H9 (cell line): ENCODE measurements around the gene ZBTB16. TPM values are rescaled to one million over a fixed set of nuclear protein-coding genes. Genes with fewer than 3 reads are reported as not detected.

Experiments used
- DNase-seq: peaks from one replicate; pipeline ENCODE4 v3.0.0-alpha.2; 2017
- H2AFZ ChIP-seq: one replicate; pipeline ENCODE4 v1.6.1; 2013; ENCODE audit warnings: mild to moderate bottlenecking, low read length, control low read depth, moderate library complexity
- H2AK5ac ChIP-seq: 2 replicates; pipeline ENCODE4 v1.6.1; 2013; ENCODE audit warnings: low read length, control low read depth, mixed read lengths; ENCODE audit not compliant: insufficient read length
- H2BK120ac ChIP-seq: one replicate; pipeline ENCODE4 v1.6.1; 2013; ENCODE audit warnings: low read depth, mild to moderate bottlenecking, low read length, control low read depth, inconsistent platforms; ENCODE audit not compliant: poor library complexity, severe bottlenecking
- H2BK12ac ChIP-seq: 2 replicates; pipeline ENCODE4 v1.6.1; 2013; ENCODE audit warnings: low read length, control low read depth, mixed read lengths, low read depth; ENCODE audit not compliant: insufficient read length
- H2BK15ac ChIP-seq: 2 replicates; pipeline ENCODE4 v1.6.1; 2013; ENCODE audit warnings: low read depth, low read length, control low read depth
- H2BK20ac ChIP-seq: one replicate; pipeline ENCODE4 v1.6.1; 2013; ENCODE audit warnings: low read depth, mild to moderate bottlenecking, low read length, control low read depth, inconsistent platforms; ENCODE audit not compliant: poor library complexity, severe bottlenecking
- H2BK5ac ChIP-seq: 2 replicates; pipeline ENCODE4 v1.6.1; 2013; ENCODE audit warnings: low read length, control low read depth, mixed read lengths; ENCODE audit not compliant: insufficient read length
- H3K14ac ChIP-seq: 2 replicates; pipeline ENCODE4 v1.6.1; 2013; ENCODE audit warnings: low read length, control low read depth; ENCODE audit not compliant: insufficient read depth
- H3K18ac ChIP-seq: 2 replicates; pipeline ENCODE4 v1.6.1; 2013; ENCODE audit warnings: low read depth, mild to moderate bottlenecking, mixed read lengths, low read length, control low read depth; ENCODE audit not compliant: insufficient read length
- H3K23ac ChIP-seq: 2 replicates; pipeline ENCODE4 v1.6.1; 2013; ENCODE audit warnings: low read length, control low read depth, mixed read lengths, low read depth; ENCODE audit not compliant: insufficient read length
- H3K23me2 ChIP-seq: 2 replicates; pipeline ENCODE4 v1.6.1; 2013; ENCODE audit warnings: low read depth, mild to moderate bottlenecking, mixed read lengths, low read length, control low read depth; ENCODE audit not compliant: insufficient read length, poor library complexity, severe bottlenecking
- H3K27ac ChIP-seq: 2 replicates; pipeline ENCODE4 v1.5.1; 2013; ENCODE audit warnings: low read length, control low read depth, mixed read lengths, low read depth; ENCODE audit not compliant: insufficient read length
- H3K27me3 ChIP-seq: 2 replicates; pipeline ENCODE4 v1.6.1; 2013; ENCODE audit warnings: low read length, control low read depth, inconsistent platforms; ENCODE audit not compliant: insufficient read depth
- H3K4ac ChIP-seq: 2 replicates; pipeline ENCODE4 v1.6.1; 2013; ENCODE audit warnings: low read depth, mild to moderate bottlenecking, control low read depth, inconsistent platforms, low read length, moderate library complexity
- H3K4me1 ChIP-seq: 2 replicates; pipeline ENCODE4 v1.6.1; 2013; ENCODE audit warnings: low read length, control low read depth, inconsistent platforms; ENCODE audit not compliant: insufficient read depth
- H3K4me2 ChIP-seq: 2 replicates; pipeline ENCODE4 v1.6.1; 2013; ENCODE audit warnings: low read length, control low read depth, mixed read lengths; ENCODE audit not compliant: insufficient read length, insufficient read depth
- H3K56ac ChIP-seq: 2 replicates; pipeline ENCODE4 v1.6.1; 2013; ENCODE audit warnings: low read depth, mild to moderate bottlenecking, mixed read lengths, low read length, control low read depth; ENCODE audit not compliant: insufficient read length
- H3K79me1 ChIP-seq: 2 replicates; pipeline ENCODE4 v1.6.1; 2013; ENCODE audit warnings: low read depth, mild to moderate bottlenecking, moderate library complexity, low read length, control low read depth, inconsistent platforms; ENCODE audit not compliant: insufficient read depth, poor library complexity, severe bottlenecking
- H3K79me2 ChIP-seq: 2 replicates; pipeline ENCODE4 v1.6.1; 2013; ENCODE audit warnings: low read length, control low read depth, inconsistent platforms; ENCODE audit not compliant: insufficient read depth
- H3K9ac ChIP-seq: 2 replicates; pipeline ENCODE4 v1.6.1; 2013; ENCODE audit warnings: low read length, control low read depth, mixed read lengths; ENCODE audit not compliant: insufficient read length; ENCODE audit errors: extremely low read depth
- H3K9me3 ChIP-seq: one replicate; pipeline ENCODE4 v1.6.1; 2013; ENCODE audit warnings: low read depth, low read length, inconsistent platforms; ENCODE audit not compliant: control insufficient read depth
- H3T11ph ChIP-seq: one replicate; pipeline ENCODE4 v1.6.1; 2013; ENCODE audit warnings: mild to moderate bottlenecking, low read length, control low read depth, inconsistent platforms
- H4K20me1 ChIP-seq: one replicate; pipeline ENCODE4 v1.6.1; 2013; ENCODE audit not compliant: control insufficient read depth, insufficient read length, insufficient read depth
- H4K5ac ChIP-seq: 2 replicates; pipeline ENCODE4 v1.6.1; 2013; ENCODE audit warnings: low read depth, mild to moderate bottlenecking, mixed read lengths, low read length, control low read depth; ENCODE audit not compliant: insufficient read length
- H4K8ac ChIP-seq: replicated peaks from 2 replicates; pipeline ENCODE4 v1.6.1; 2013; ENCODE audit warnings: low read length, control low read depth, mixed read lengths, low read depth; ENCODE audit not compliant: insufficient read length
- H4K91ac ChIP-seq: 2 replicates; pipeline ENCODE4 v1.6.1; 2013; ENCODE audit warnings: low read depth, mild to moderate bottlenecking, moderate library complexity, mixed read lengths, low read length, control low read depth; ENCODE audit not compliant: insufficient read length
- H3K27ac Mint-ChIP-seq, 3 experiments: 2 replicates in 2 of 3; 3 replicates in 1 of 3; pipeline ENCODE4 v1.8.0; 2020 to 2021; ENCODE audit warnings: mixed read lengths in 3 of 3, mild to moderate bottlenecking in 1 of 3, moderate library complexity in 1 of 3
- H3K27me3 Mint-ChIP-seq: 2 replicates; pipeline ENCODE4 v1.8.0; 2021; ENCODE audit warnings: low read depth, mild to moderate bottlenecking, moderate library complexity, mixed read lengths
- H3K36me3 Mint-ChIP-seq, 3 experiments: 2 replicates in 2 of 3; 3 replicates in 1 of 3; pipeline ENCODE4 v1.8.0; 2020 to 2021; ENCODE audit warnings: low read depth in 3 of 3, mixed read lengths in 3 of 3; ENCODE audit not compliant: insufficient read depth in 1 of 3
- H3K4me1 Mint-ChIP-seq, 2 experiments: 2 replicates each; pipeline ENCODE4 v1.8.0; 2020; ENCODE audit warnings: mixed read lengths in 2 of 2
- H3K4me3 Mint-ChIP-seq, 2 experiments: 2 replicates in 1 of 2; 3 replicates in 1 of 2; pipeline ENCODE4 v1.8.0; 2020 to 2021; ENCODE audit warnings: mild to moderate bottlenecking in 2 of 2, mixed read lengths in 2 of 2, moderate library complexity in 1 of 2
- H3K9me3 Mint-ChIP-seq, 2 experiments: 2 replicates in 1 of 2; 3 replicates in 1 of 2; pipeline ENCODE4 v1.8.0; 2020; ENCODE audit warnings: mild to moderate bottlenecking in 2 of 2, mixed read lengths in 2 of 2, moderate library complexity in 1 of 2
- CTCF ChIP-seq: fragments of 200-600 bp; sonication (generic); conservative IDR thresholded peaks from 3 replicates; pipeline ENCODE4 v1.8.0; 2021; ENCODE audit warnings: antibody characterized with exemption, mild to moderate bottlenecking
- WGBS: extraction: QIAGEN DNeasy Blood & Tissue Kit; methylation state at CpG from one replicate; pipeline ENCODE4 v1.1.7; 2013; ENCODE audit warnings: missing lambda C conversion rate, low lambda C conversion rate, mixed read lengths; ENCODE audit not compliant: insufficient read length; ENCODE audit errors: extremely low coverage; 5-methylcytosine and 5-hydroxymethylcytosine counted together
- total RNA-seq: library from RNA; stranded (reverse); gene quantifications from 2 replicates; pipeline ENCODE4 v1.2.1, GENCODE V29; 2021

ZBTB16 gene
- total RNA-seq, 1 experiment from 2014 or later = not detected

- Histone ChIP-seq H3K14ac (no peak overlapping the region), H2AFZ (no peak overlapping the region), H3K4ac (no peak overlapping the region), H4K91ac (no peak overlapping the region), H3K23me2 (no peaks in the 10 kb centered on the region), H3T11ph (no peak overlapping the region), H3K18ac (no peak overlapping the region), H4K8ac (no peak overlapping the region), H2BK120ac (no peak overlapping the region), H3K79me1 (no peaks in the 10 kb centered on the region), H3K79me2 (no peaks in the 10 kb centered on the region), H3K4me2 (no peak overlapping the region), H4K5ac (no peak overlapping the region), H3K27ac (no peak overlapping the region), H2BK5ac (no peak overlapping the region), H4K20me1 (no peaks in the 10 kb centered on the region), H3K4me1 (no peaks in the 10 kb centered on the region), H2BK15ac (no peak overlapping the region), H2AK5ac (no peak overlapping the region), H2BK20ac (no peak overlapping the region), H2BK12ac (no peak overlapping the region), H3K56ac (no peak overlapping the region), H3K27me3 (no peaks in the 10 kb centered on the region), H3K9me3 (no peaks in the 10 kb centered on the region), H3K23ac (no peak overlapping the region), H3K9ac (no peak overlapping the region)
- no CpG with 5 or more reads among the region's 4 CpGs for WGBS
- TF ChIP-seq CTCF = no peak
- Mint-ChIP-seq H3K27me3 (peaks cover 17% of the 10 kb centered on the region), H3K27ac (no peak overlapping the region), H3K4me1 (peaks cover 0 to 6% of the 10 kb centered on the region in 2 experiments; a peak in 1 of 4 replicates), H3K9me3 (no peaks in the 10 kb centered on the region; a peak in 1 of 5 replicates), H3K36me3 (no peaks in the 10 kb centered on the region; a peak in 1 of 7 replicates), H3K4me3 (no peak overlapping the region)
- DNase-seq = no peak
Measured at GRCh38 chr11:114027926-114028325, 31.6 kb upstream of the ZBTB16 start.
